ENCODE data around the gene GAPDHS.

DNA sequence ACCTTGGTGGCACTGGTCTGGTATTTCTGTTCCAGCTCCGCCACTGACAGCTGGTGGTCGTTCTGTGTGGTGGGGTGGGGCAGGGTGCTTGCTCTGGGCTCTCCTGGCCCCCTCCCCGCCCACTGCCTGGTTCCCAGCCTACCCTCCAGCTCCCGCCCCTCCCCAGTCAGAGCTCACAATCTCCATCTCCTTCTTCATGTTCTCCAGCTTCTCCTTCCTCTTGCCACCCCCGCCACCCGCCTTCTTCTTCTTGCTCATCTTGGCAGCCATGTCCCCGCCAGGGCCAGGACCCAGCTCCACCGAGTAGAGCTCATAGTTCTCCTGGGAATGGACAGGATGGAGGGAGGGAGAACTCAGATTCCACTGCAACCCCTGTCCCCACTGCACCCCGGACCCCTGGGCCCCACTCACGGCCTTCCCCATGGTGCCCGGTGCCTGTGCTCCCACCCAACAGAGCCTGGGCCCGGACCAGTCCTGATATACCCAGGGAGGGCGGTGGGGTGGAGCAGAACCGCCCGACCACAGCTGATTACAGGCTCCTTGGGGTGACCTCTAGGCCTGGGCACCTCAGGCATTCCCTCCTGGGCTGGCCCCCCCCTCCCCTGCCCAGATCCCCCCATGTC lies 30.1 kb downstream of the GAPDHS start, which contains the start of gene ATP4A:
- no peak for TF ChIP-seq EZH2 (IDR thresholded peaks at IDR 0.05; ENCODE audit: low read length, unreplicated experiment)
- TF ChIP-seq, protein P1, sequence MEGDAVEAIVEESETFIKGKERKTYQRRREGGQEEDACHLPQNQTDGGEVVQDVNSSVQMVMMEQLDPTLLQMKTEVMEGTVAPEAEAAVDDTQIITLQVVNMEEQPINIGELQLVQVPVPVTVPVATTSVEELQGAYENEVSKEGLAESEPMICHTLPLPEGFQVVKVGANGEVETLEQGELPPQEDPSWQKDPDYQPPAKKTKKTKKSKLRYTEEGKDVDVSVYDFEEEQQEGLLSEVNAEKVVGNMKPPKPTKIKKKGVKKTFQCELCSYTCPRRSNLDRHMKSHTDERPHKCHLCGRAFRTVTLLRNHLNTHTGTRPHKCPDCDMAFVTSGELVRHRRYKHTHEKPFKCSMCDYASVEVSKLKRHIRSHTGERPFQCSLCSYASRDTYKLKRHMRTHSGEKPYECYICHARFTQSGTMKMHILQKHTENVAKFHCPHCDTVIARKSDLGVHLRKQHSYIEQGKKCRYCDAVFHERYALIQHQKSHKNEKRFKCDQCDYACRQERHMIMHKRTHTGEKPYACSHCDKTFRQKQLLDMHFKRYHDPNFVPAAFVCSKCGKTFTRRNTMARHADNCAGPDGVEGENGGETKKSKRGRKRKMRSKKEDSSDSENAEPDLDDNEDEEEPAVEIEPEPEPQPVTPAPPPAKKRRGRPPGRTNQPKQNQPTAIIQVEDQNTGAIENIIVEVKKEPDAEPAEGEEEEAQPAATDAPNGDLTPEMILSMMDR (conservative IDR thresholded peaks at IDR 0.05; ENCODE audit: low read depth, low read length) = no peak

Measured in PC-3 (cell line).